T-helper 1 cell (primary cell): ENCODE data around the gene OBSL1.

Experiments used
- DNase-seq, 5 donors: peaks; one replicate each; pipeline ENCODE4 v3.0.0-alpha.2; 2012 to 2020

The OBSL1 gene

GRCh38 chr2:219565130-219566080, 5.9 kb downstream of the OBSL1 start:
- no peak for DNase-seq

GRCh38 chr2:219563271-219563928, 7.9 kb downstream of the OBSL1 start:
- DNase-seq: no peak

- DNase-seq: no peak
Observed at GRCh38 chr2:219562049-219563020, 9.0 kb downstream of the OBSL1 start.

GRCh38 chr2:219561179-219562048, 9.9 kb downstream of the OBSL1 start:
- no peak for DNase-seq

GRCh38 chr2:219560893-219561178, 10.5 kb downstream of the OBSL1 start:
- DNase-seq: no peak

- DNase-seq: no peak
Observed at GRCh38 chr2:219560037-219560892, 11.1 kb downstream of the OBSL1 start.

- no peak for DNase-seq
Observed at GRCh38 chr2:219559156-219559915, 12.0 kb downstream of the OBSL1 start.

GRCh38 chr2:219557791-219558785, 13.3 kb downstream of the OBSL1 start:
- no peak for DNase-seq

- DNase-seq: no peak
Observed at GRCh38 chr2:219557320-219557719, 14.0 kb downstream of the OBSL1 start.

- no peak for DNase-seq
Observed at GRCh38 chr2:219556413-219556812, 14.9 kb downstream of the OBSL1 start.

- no peak for DNase-seq
Observed at GRCh38 chr2:219555956-219556355, 15.4 kb downstream of the OBSL1 start.

- DNase-seq: no peak
Observed at GRCh38 chr2:219554350-219554749, 17.0 kb downstream of the OBSL1 start.

- no peak for DNase-seq
Observed at GRCh38 chr2:219553463-219553963, 17.8 kb downstream of the OBSL1 start.

GRCh38 chr2:219553168-219553417, 18.2 kb downstream of the OBSL1 start:
- DNase-seq: no peak

GRCh38 chr2:219552382-219553167, 18.8 kb downstream of the OBSL1 start:
- DNase-seq: peak; percentile 54 to 74 (median 73)

- no peak for DNase-seq
Observed at GRCh38 chr2:219551441-219552381, 19.6 kb downstream of the OBSL1 start.

GRCh38 chr2:219549619-219550018, 21.7 kb downstream of the OBSL1 start:
- DNase-seq: no peak
